Smooth muscle cell of the brain vasculature (primary cell): ENCODE measurements around the gene RABL3.
"Not testable (repeated sequence)": the region's sequence is repeated elsewhere in the genome, so short reads cannot be mapped to it uniquely, and the experiment has no call there.

Source experiments
- DNase-seq: peaks from one replicate; pipeline ENCODE4 v3.0.0-alpha.2; 2012; ENCODE audit warnings: low read depth, low spot score

RABL3 gene

DNA sequence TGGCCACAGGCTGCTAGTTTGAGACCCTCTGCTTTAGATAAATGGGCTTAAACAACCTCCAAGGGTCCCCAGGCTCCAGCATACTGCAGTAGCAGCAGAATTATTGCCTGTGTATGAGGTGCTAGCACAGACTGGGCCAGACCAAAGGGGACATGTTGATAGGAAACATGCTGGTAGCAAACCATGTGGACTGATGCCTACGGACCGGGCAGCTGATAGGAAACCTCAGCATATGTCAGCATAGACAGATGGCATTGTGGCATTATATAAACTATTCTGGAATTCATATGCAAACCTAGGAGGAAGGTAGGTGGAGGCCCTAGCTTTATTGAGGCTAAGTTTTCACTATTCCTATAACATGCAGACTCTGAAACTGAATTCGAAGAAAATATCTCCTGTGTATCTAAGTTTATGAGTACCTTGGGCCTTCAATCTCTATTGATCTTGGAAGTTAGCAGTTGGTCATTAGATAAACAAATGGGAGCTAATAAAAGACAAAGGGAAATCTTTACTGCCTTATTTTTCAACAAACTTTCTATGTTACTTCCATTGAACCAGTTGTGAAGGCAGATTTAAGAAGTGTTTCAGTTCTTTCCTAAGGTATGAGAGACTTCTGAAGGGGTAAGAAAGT is 58.5 kb downstream of the RABL3 start:
- no peak for DNase-seq

- no peak for DNase-seq
Observed at GRCh38 chr3:120683213-120683612, 59.1 kb downstream of the RABL3 start.

DNA sequence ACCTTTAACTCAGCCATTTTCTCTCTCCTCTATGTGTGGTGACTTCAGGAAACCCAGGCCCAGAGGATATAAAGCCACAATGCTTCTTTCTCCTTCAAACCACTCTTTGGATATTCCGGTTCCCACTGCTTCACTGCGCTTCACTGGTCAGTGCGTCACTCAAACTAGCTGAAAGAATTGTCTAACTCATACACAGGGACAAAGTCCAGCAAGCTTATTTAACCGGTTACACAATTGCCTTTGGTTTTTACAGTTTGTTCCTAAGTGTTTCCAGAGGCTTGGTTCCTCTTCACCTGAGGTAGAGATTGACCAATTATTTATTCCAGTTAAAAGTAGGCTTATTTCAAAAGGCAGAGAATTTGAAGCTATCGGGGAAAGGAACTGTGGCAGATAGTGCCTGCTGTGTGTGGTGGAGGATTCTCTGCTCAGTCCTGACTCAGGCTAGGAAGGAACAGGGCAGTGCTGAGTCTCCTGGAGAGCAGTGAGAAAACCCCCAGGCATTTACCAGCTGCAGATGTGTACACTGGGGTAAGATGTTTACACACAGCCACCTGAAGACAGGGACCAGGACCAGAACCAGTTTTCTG is 60.1 kb downstream of the RABL3 start, which contains the start of gene HGD:
HGD (minus strand) TSS at position 145 of the 587 bp plus-strand sequence; CDS start at position 17, 128 bp downstream.
- DNase-seq, result no peak

GRCh38 chr3:120681506-120682038 is 60.7 kb downstream of the RABL3 start:
- DNase-seq, result no peak

DNA sequence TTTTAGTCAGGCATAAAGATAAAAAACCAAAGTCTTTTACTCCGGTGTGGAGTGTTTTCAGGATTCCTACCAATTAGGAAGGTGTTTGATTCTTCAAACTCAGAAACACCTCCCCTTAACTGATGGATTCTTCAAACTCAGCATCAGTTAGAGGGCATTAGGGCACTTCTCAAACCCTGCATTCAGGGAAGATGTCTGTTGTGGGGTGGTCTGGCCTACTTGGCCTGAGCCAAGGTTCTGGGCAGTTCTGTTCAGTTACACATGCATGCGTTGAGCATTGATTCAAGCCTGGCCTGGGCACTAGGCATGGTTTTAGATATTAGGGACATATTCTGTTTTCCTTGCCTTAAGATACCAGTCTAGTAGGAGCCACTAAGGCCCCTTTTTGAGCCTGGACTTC is 61.3 kb downstream of the RABL3 start:
- no peak for DNase-seq

- no peak for DNase-seq
Observed at GRCh38 chr3:120680193-120680894, 62.0 kb downstream of the RABL3 start.

DNA sequence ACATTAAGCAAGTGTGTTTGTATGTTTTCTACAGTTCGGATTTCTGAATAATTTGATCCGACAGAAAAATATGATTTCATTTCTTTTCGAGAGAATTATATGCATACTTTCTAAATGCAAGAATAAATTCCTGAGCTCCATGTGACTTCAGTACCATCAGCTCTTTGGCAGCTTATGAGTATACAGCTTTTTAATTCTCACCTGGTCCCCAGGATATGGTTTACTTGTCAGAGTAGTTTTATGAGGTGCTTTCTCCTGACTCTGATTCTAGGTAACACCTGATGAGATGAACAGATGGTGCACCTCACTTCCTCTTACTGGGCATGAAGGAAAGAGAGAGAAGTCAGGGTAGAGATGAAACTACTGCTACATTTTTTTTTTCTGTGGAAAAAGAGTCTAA is 63.3 kb downstream of the RABL3 start:
- DNase-seq, result no peak

DNA sequence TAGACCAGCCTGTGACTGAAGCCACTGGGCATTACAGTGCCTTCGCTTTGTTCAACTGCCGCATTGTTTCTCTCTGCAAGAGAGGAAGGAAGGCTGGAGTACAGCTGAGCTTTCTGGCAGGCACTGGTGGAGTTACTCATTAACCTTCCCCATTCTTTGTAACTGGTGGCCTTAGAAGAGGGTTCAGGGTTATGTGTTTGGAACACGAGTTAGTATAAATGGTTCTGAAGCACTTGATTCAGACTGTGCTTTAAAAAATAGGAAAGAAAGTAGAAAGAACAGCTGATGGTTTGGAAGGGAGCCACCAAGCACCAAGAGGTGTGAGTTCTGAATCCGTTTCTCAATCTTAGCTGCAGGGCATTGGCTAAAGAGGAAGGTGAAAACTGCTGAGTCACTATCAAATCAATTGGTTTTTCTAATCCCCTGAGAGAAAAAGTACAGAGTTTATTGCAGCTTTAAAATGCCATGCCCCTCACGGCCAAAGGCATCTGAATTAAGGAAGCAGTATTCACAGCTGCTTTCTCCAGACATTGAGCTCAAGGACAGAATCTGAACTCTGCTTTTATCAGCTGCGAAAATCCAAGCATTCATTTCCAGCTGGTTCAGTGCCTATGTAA is 63.9 kb downstream of the RABL3 start:
- peak; percentile 47 for DNase-seq

DNA sequence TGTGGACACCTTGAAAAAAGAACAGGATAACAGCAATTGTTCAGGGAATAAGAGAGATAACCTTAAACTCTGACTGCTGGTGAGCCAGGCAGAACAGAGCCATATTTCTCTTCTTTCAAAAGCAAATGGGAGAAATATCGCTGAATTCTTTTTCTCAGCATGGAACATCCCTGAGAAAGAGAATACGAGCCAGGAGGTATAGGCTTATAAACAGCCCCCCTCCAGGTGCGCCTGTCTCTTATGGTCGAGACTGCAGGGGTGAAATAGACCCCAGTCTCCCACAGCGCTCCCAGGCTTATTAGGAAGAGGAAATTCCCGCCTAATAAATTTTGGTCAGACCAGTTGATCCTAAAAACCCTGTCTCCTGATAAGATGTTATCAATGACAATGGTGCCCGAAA is 65.1 kb downstream of the RABL3 start:
- not testable (repeated sequence) for DNase-seq

- DNase-seq, result no peak
Observed at GRCh38 chr3:120673116-120673515, 69.2 kb downstream of the RABL3 start.

- DNase-seq, result no peak
Observed at GRCh38 chr3:120670576-120670975, 71.7 kb downstream of the RABL3 start.

DNA sequence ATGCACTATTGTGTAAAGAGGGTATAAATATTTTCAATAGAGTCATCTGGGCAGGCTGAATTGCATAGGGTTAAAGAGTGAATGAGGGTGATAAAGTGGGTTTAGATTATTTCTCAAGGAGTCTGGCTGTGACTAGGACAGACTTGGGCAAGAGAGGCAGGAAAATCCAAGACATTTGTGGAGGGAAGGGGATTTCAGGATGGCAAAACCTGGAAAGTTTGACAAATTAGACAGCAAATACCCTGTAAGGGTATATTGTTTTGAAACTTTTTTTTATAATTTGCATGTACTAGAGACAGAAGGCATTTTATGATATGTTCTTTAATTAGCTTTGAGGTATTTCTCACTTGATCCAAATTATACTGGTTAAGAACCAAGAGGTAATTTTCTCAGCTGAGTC is 77.4 kb downstream of the RABL3 start:
- DNase-seq, result no peak

DNA sequence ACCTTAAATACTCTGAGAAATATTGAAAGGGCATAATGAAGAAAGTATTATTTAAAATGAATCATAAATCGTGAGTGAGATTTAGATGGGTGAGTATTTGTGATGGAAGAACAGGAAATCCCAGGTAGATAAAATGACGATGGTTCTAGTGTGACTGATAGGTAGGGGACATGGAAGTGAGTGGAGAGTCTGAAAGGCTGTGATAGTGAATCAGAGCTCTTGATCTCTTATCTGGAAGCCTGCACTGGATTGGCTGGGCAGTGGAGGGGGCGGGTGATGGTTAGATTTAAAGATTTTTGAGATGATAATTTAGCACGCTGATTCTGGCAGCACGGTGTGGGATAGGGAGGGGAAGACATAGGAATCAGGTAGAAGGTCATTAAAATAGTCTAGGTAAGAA is 80.4 kb downstream of the RABL3 start:
- no peak for DNase-seq

GRCh38 chr3:120661106-120661905 is 81.0 kb downstream of the RABL3 start:
- DNase-seq, result no peak

GRCh38 chr3:120659834-120660233 is 82.5 kb downstream of the RABL3 start:
- no peak for DNase-seq

DNA sequence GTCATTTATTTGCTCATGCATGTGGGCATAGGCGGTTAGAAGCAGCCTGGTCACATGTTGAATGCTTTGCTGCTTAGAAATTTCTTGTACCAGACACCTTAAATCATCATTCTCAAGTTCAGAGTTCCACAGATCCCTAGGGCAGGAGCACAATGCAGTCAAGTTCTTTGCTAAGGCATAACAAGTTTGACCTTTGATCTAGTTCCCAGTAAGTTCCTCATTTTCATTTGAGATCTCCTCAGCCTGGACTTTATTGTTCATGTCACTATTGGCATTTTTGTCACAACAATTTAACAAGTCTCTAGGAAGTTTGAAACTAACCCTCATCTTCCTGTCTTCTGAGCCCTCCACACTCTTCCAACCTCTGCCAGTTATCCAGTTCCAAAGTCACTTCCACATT is 83.0 kb downstream of the RABL3 start:
- DNase-seq, result no peak

DNA sequence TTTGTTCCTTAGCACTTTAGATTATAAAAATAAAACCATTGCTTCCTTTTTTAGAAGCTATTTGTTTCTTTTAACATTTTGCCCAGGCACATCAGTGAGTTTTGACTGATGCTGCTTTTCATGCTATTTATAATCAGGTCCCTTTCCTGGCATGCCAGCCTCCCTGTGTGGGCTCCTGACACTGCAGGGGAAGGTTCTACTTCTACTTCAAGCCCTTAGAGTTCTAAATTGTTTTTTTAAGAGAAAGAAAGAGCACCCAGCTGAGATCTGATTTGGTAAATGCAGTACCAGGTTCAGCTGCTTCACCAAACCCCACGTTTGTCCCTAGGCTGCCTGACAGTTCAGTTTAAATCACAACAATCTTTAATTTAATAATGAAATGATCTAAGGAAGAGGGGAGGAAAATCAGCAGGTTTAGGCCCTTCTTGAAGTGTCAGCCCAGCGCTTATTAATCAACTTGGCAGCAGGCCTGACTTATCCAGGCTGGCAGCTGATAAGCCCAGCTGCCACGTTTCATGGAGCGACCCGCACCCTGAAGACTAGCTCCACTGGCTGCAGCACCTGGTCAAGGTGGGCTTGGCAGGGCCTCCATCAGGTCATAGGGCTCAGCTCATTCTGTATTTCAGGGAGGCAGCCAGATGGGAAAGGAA is 89.3 kb downstream of the RABL3 start:
- DNase-seq, result no peak

- no peak for DNase-seq
Observed at GRCh38 chr3:120652281-120652680, 90.0 kb downstream of the RABL3 start.

- no peak for DNase-seq
Observed at GRCh38 chr3:120650311-120650710, 92.0 kb downstream of the RABL3 start.

- no peak for DNase-seq
Observed at GRCh38 chr3:120649830-120650233, 92.5 kb downstream of the RABL3 start.

GRCh38 chr3:120648290-120648689 is 94.0 kb downstream of the RABL3 start:
- no peak for DNase-seq
